ENCODE results near the gene MAN2A1.
"Not testable (repeated sequence)": the region's sequence is repeated elsewhere in the genome, so short reads cannot be mapped to it uniquely, and the experiment has no call there.

MAN2A1 gene

DNA sequence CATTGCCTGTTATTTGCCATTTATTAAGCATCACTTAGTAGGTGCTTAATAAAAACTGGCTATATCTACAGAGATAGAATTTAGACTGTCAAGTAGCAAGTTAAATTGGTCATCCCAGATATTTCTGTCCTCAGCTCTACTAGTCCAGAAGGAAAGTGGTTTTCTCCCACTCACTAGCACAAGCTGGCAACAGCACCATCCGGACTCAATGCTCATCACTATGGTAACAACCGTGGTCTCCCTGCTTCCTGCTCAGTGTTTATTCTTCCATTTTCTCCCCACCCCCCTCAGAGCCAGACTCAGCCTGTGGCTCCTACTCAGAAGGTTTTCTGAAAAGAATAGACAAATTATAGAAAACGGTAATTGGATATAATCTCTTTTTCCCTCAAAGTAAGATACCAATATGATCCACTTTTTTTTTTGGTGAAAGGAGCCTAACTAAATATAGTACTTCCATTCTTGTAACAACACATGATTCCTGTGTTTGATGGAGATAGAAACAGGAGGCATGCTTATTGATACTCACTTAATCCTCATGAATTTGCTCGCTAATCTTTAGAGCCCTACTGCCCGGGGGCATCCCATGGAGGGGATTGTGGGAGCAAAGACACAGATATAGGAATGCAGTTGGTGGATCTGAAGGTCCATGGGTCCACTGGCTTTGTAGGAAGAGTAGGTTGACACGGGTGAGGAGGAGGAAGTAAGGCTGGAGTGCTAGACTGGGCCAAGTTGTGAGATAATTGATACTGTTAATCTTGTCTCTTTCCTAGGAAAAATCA, 191.4 kb downstream of the MAN2A1 start:
- TF ChIP-seq POLR2AphosphoS5 (IDR thresholded peaks at IDR 0.05; ENCODE audit: borderline replicate concordance, low read depth, low read length) (no peak), FOXP2 (optimal IDR thresholded peaks at IDR 0.05; ENCODE audit: control extremely low read depth, extremely low read length, insufficient read depth) (no peak), EZH2 (IDR thresholded peaks at IDR 0.05) (no peak)
- no peak overlapping the region for H3K9ac ChIP-seq (ENCODE audit: insufficient read length)
- no peaks in the 10 kb centered on the region for H3K36me3 ChIP-seq (ENCODE audit: insufficient read depth, low read length)
- no peaks in the 10 kb centered on the region for H3K9me3 ChIP-seq (ENCODE audit: low read depth, low read length)
- H3K27ac ChIP-seq, result no peak overlapping the region
- no peak overlapping the region for H3K4me3 ChIP-seq
- DNase-seq (ENCODE audit: low read depth, low spot score), result no peak

DNA sequence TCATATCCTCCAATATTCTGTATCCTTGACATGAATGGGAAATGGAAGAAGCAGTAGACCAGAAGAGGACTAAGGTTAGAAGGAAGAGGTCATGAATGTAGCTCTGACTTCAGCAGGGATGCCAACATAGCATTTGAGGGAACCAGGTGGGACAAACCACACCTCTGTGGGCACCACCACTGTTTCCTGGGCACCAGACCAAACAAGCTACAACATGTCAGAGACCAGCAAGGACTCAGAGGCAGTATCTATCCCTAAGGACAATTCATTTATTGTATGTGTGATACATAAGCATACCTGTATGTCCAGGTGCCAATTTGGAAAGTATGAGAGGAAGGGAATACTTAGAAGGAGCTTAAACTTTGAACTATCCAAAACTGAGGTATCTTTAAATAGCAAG, 192.8 kb downstream of the MAN2A1 start:
- TF ChIP-seq FOXP2 (optimal IDR thresholded peaks at IDR 0.05; ENCODE audit: control extremely low read depth, extremely low read length, insufficient read depth), result no peak
- no peak for TF ChIP-seq EZH2 (IDR thresholded peaks at IDR 0.05)
- TF ChIP-seq POLR2AphosphoS5 (IDR thresholded peaks at IDR 0.05; ENCODE audit: borderline replicate concordance, low read depth, low read length), result no peak
- Histone ChIP-seq H3K36me3 (ENCODE audit: insufficient read depth, low read length) (no peaks in the 10 kb centered on the region), H3K9me3 (ENCODE audit: low read depth, low read length) (no peaks in the 10 kb centered on the region), H3K4me3 (no peak overlapping the region), H3K27ac (no peak overlapping the region), H3K9ac (ENCODE audit: insufficient read length) (no peak overlapping the region)
- DNase-seq (ENCODE audit: low read depth, low spot score), result no peak

DNA sequence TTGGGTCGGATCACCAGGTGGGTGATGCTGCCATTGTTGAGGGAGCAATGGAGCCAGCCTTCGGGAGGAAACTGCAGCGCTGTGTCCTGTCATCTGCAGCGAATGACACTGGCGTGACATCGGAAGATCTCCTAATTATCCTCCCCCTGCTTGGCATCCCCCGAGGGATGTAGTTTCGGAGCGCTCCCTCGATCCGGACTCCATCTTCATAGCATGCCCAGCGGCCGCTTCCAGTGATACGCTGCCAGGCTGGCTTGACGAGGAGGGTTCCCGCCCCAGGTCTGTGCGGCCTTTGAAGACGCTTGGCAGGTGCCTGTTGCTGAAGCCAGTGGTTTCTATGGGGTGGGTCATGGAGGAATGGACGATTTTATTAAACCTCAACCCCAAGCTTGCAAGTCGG, 194.9 kb downstream of the MAN2A1 start:
- no peaks in the 10 kb centered on the region for H3K9me3 ChIP-seq (ENCODE audit: low read depth, low read length)
- no peak for DNase-seq (ENCODE audit: low read depth, low spot score)
- TF ChIP-seq FOXP2 (optimal IDR thresholded peaks at IDR 0.05; ENCODE audit: control extremely low read depth, extremely low read length, insufficient read depth), result no peak
- TF ChIP-seq EZH2 (IDR thresholded peaks at IDR 0.05), result no peak
- TF ChIP-seq POLR2AphosphoS5 (IDR thresholded peaks at IDR 0.05; ENCODE audit: borderline replicate concordance, low read depth, low read length), result no peak

DNA sequence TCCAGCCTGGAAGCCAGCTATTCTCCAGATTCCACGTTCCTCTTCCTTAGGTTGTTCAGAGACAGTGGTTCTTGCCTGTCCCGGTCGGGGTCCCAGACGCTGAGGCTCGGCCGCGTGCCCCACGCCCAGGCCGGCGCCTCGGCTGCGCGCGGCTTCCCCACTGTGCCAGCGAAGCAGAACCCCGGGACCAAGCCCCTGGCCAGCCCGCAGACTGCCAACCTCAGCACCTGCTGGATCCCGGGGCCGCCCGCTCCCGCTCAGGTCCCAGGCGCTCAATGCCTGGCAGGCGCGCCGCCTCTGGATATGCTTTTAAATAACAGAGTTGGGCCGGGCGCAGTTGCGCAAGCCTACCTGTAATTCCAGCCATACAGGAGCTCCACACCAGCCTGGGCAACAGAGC, 195.5 kb downstream of the MAN2A1 start:
- H3K27ac ChIP-seq, result no peak overlapping the region
- no peak overlapping the region for H3K4me3 ChIP-seq
- H3K36me3 ChIP-seq (ENCODE audit: insufficient read depth, low read length), result no peaks in the 10 kb centered on the region
- DNase-seq (ENCODE audit: low read depth, low spot score), result no peak
- H3K9me3 ChIP-seq (ENCODE audit: low read depth, low read length), result no peaks in the 10 kb centered on the region
- TF ChIP-seq POLR2AphosphoS5 (IDR thresholded peaks at IDR 0.05; ENCODE audit: borderline replicate concordance, low read depth, low read length) (no peak), EZH2 (IDR thresholded peaks at IDR 0.05) (no peak), FOXP2 (optimal IDR thresholded peaks at IDR 0.05; ENCODE audit: control extremely low read depth, extremely low read length, insufficient read depth) (no peak)
- H3K9ac ChIP-seq (ENCODE audit: insufficient read length), result no peak overlapping the region

More for the DNA sequence above, 194.9 kb downstream of the MAN2A1 start:
- no peak overlapping the region for H3K27ac ChIP-seq
- H3K9ac ChIP-seq (ENCODE audit: insufficient read length), result no peak overlapping the region
- no peak overlapping the region for H3K4me3 ChIP-seq
- H3K36me3 ChIP-seq (ENCODE audit: insufficient read depth, low read length), result no peaks in the 10 kb centered on the region

DNA sequence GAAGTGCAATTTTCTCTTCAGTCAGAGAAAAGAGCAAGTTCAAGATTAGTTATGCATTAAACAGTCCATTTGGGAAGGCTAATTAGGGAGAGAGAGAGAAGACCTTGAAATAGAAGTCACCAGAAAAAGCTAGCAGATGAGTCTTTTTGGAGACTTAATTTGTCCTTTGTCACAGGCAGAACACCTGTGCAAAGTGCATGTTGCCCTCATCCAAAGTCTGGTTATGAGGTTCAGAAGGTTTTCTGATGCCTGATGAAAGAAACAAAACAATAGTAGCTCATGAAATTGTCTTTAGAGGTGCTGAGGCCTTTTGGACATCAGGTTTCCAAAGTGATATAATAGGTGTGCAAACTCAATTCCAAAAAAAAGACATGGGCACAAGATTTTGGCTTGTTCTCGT, 199.3 kb downstream of the MAN2A1 start:
- no peaks in the 10 kb centered on the region for H3K9me3 ChIP-seq (ENCODE audit: low read depth, low read length)
- TF ChIP-seq FOXP2 (optimal IDR thresholded peaks at IDR 0.05; ENCODE audit: control extremely low read depth, extremely low read length, insufficient read depth) (no peak), POLR2AphosphoS5 (IDR thresholded peaks at IDR 0.05; ENCODE audit: borderline replicate concordance, low read depth, low read length) (no peak), EZH2 (IDR thresholded peaks at IDR 0.05) (no peak)
- H3K27ac ChIP-seq, result no peak overlapping the region
- no peak for DNase-seq (ENCODE audit: low read depth, low spot score)
- H3K9ac ChIP-seq (ENCODE audit: insufficient read length), result no peak overlapping the region
- no peaks in the 10 kb centered on the region for H3K36me3 ChIP-seq (ENCODE audit: insufficient read depth, low read length)
- H3K4me3 ChIP-seq, result no peak overlapping the region

DNA sequence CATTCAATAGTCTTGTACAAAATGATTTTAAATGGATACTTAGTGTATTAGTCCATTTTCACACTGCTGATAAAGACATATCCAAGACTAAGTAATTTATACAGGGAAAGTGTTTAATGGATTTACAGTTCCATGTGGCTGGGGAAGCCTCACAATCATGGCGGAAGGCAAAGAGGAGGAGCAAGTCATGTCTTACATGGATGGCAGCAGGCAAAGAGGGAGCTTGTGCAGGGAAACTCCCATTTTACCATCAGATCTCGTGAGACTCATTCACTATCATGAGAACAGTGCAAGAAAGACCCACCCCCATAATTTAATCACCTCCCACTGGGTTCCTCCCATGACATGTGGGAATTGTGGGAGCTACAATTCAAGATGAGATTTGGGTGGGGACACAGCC, 203.5 kb downstream of the MAN2A1 start:
- H3K9ac ChIP-seq (ENCODE audit: insufficient read length); DNase-seq (ENCODE audit: low read depth, low spot score); H3K36me3 ChIP-seq (ENCODE audit: insufficient read depth, low read length); H3K4me3 ChIP-seq; H3K9me3 ChIP-seq (ENCODE audit: low read depth, low read length); H3K27ac ChIP-seq: not testable (repeated sequence)

DNA sequence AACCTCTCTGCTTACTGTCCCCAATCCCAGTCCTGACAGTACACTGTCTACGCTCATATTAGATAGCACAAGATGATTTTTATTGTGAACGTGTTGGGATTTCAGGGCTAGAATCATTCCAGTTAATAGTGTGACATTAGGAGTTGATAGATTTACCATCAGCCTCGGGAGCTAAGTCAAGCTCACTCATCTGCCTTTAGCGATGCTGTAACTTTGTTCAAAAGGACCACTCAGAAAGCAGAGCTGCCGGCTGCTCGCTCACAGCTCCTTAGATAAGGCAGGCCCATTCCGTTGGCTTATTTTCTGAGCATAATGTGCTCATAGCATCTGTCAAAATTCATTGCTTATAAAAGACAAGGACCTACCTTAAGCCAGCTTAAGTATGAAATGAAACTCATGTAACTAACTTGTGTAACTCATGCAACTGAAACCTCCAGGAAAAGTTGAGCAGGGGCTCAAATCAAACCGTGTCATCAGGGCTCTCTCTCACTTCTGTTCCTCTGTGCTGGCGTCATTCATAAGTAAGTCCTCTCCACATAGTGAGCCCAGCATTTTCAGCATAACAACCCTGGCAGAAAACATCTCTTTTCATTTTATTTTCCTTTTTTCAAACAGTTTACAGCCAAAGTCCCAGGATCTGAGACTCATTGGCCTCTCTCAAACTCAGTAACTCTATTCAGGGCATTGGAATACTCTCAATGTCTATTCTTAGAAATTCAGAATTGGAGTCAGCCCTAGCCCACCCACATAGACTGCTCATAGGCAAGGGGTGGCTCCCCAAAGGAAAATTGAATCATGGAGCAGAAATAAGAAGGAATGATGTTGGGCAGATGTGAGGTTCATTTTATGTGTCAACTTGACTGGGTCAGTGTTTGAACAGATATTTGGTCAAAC, 208.8 kb downstream of the MAN2A1 start:
- no peak overlapping the region for H3K27ac ChIP-seq
- DNase-seq (ENCODE audit: low read depth, low spot score), result no peak
- TF ChIP-seq FOXP2 (optimal IDR thresholded peaks at IDR 0.05; ENCODE audit: control extremely low read depth, extremely low read length, insufficient read depth), result no peak
- TF ChIP-seq EZH2 (IDR thresholded peaks at IDR 0.05), result no peak
- no peak for TF ChIP-seq POLR2AphosphoS5 (IDR thresholded peaks at IDR 0.05; ENCODE audit: borderline replicate concordance, low read depth, low read length)
- H3K9me3 ChIP-seq (ENCODE audit: low read depth, low read length), result no peaks in the 10 kb centered on the region
- H3K4me3 ChIP-seq, result no peak overlapping the region
- no peaks in the 10 kb centered on the region for H3K36me3 ChIP-seq (ENCODE audit: insufficient read depth, low read length)
- no peak overlapping the region for H3K9ac ChIP-seq (ENCODE audit: insufficient read length)

DNA sequence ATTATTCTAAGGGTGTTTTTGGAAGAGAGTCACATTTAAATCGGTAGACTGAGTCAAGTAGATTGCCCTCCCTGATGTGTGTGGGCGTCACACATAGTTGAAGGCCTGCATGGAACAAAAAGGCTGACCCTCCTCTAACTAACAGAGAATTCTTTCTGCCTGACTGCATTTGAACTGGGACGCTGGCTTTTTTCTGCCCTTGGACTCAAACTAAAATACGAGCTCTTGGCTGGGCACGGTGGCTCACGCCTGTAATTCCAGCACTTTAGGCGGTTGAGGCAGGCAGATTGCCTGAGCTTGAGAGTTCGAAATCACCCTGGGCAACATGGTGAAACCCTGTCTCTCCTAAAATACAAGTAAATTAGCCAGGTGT, 209.4 kb downstream of the MAN2A1 start:
- no peak overlapping the region for H3K9ac ChIP-seq (ENCODE audit: insufficient read length)
- DNase-seq (ENCODE audit: low read depth, low spot score), result no peak

More for the DNA sequence above, 209.4 kb downstream of the MAN2A1 start:
- no peaks in the 10 kb centered on the region for H3K9me3 ChIP-seq (ENCODE audit: low read depth, low read length)
- H3K36me3 ChIP-seq (ENCODE audit: insufficient read depth, low read length), result no peaks in the 10 kb centered on the region
- H3K4me3 ChIP-seq, result no peak overlapping the region
- no peak for TF ChIP-seq EZH2 (IDR thresholded peaks at IDR 0.05)
- no peak overlapping the region for H3K27ac ChIP-seq

All from SK-N-MC (cell line).